ENCODE results near the gene PCNX1.
"Not testable (repeated sequence)": the region's sequence is repeated elsewhere in the genome, so short reads cannot be mapped to it uniquely, and the experiment has no call there.

The PCNX1 gene
- total RNA-seq = 454 to 465 reads per million in 2 donors

- DNase-seq = peak; percentile 74 to 95 (median 87)
Observed at GRCh38 chr14:70907176-70907995, at the start of gene PCNX1. Gene PCNX1 (plus strand): TSS chr14:70907459. CDS start chr14:70907851, 392 bp downstream.

GRCh38 chr14:70857496-70857890 lies 49.8 kb upstream of the PCNX1 start:
- no peak for DNase-seq

GRCh38 chr14:70858641-70859040 lies 48.6 kb upstream of the PCNX1 start:
- no peak for DNase-seq

GRCh38 chr14:70866992-70867391 lies 40.3 kb upstream of the PCNX1 start:
- not testable (repeated sequence) for DNase-seq

- DNase-seq = no peak
Observed at GRCh38 chr14:70871001-70871400, 36.3 kb upstream of the PCNX1 start.

- DNase-seq = peak in 2 of 5 experiments; percentile 39 to 76
Observed at GRCh38 chr14:70871863-70872677, 35.2 kb upstream of the PCNX1 start.

GRCh38 chr14:70872678-70873020 lies 34.6 kb upstream of the PCNX1 start:
- no peak for DNase-seq

- DNase-seq = peak in 1 of 5 experiments; percentile 65
Observed at GRCh38 chr14:70873627-70874026, 33.6 kb upstream of the PCNX1 start.

- not testable (repeated sequence) for DNase-seq
Observed at GRCh38 chr14:70875811-70876460, 31.3 kb upstream of the PCNX1 start.

GRCh38 chr14:70879448-70879847 lies 27.8 kb upstream of the PCNX1 start:
- DNase-seq = no peak

GRCh38 chr14:70880888-70881287 lies 26.4 kb upstream of the PCNX1 start:
- DNase-seq = not testable (repeated sequence)

- DNase-seq = peak in 1 of 5 experiments; percentile 37
Observed at GRCh38 chr14:70881549-70882177, 25.6 kb upstream of the PCNX1 start.

- DNase-seq = peak in 1 of 5 experiments; percentile 50
Observed at GRCh38 chr14:70882776-70883492, 24.3 kb upstream of the PCNX1 start.

- DNase-seq = peak in 1 of 5 experiments; percentile 82
Observed at GRCh38 chr14:70884595-70885342, 22.5 kb upstream of the PCNX1 start.

GRCh38 chr14:70885343-70886022 lies 21.8 kb upstream of the PCNX1 start:
- peak in 2 of 5 experiments; percentile 28 to 86 for DNase-seq

- DNase-seq = peak in 3 of 5 experiments; percentile 21 to 96 (median 64)
Observed at GRCh38 chr14:70886421-70887206, 20.6 kb upstream of the PCNX1 start.

- peak in 1 of 5 experiments; percentile 63 for DNase-seq
Observed at GRCh38 chr14:70887207-70887681, 20.0 kb upstream of the PCNX1 start.

GRCh38 chr14:70887737-70888499 lies 19.3 kb upstream of the PCNX1 start:
- DNase-seq = no peak

All from T-helper 2 cell (primary cell).